GM21576 (cell line): Measurements from ENCODE around the gene SLAMF6.
A peak's percentile ranks its signal among the peaks of the same experiment; 100 is the strongest.
"Not testable (repeated sequence)": the region's sequence is repeated elsewhere in the genome, so short reads cannot be mapped to it uniquely, and the experiment has no call there.

Source experiments
- ATAC-seq: cut with Tn5 transposase; IDR thresholded peaks from one replicate; pipeline ENCODE4 v1.9.1; 2021; ENCODE audit warnings: mild to moderate bottlenecking, moderate library complexity; ENCODE audit not compliant: unreplicated experiment

Gene SLAMF6

DNA sequence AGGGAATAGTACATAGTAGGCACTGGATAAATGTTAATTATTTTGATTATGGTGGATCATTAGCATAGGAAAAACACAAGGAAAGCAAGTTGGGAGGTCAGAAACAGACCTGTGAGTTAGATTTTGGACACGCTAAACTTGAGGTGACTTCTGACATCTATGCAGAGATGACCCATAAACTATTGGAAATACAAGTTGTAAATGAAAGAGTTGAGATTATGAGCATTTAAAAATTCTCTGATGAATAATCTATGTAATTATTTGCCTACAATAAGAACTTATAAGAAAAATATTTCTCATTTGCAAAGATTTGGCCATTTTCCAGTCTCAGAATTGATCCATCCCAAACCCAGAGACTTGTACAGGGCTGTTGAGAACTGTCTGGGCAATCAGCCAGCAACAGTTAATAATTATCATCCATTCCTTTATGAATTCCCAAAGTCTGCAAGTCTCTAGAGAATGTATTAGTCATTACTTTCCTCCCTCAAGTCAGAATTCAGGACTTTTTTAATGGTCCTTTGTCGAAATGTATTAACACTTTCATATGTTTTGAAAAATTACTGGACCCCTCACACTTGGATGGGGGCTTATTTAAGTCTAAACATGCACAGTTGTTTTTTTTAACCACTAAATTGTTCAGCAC, 19.4 kb upstream of the SLAMF6 start:
- ATAC-seq: no peak

DNA sequence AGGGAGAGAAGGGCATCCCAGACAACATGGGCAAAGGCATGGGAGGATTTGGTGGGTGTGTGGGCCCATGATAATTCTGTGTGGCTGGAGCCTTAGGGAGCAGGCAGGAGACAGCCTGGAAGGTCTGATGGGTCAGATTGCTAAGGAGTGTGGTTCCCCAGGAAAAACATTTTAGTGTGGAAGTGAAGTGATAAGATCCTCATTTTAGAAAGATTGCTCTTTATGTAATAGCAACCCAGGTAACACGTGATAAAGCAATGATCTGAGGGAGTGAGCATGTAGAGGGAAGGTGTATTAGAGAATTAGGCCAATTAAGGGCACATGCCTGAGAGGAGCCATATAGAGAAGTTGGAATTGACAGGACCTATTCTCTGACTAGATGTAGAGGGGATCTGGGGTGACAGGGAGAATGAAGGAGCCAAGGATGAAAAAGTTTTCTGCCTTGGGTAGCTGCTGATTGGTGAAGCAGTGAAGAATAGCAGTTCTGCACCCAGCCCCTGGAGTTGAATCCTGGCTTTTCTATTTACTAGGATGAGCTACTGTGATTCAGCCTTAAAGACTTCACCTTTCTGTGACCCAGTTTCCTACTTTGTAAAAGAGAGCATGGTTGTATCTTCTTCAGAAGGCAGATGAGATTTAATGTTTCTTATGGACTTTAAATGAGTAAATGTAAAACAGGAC, 18.7 kb upstream of the SLAMF6 start:
- no peak for ATAC-seq

GRCh38 chr1:160540859-160541233, 17.8 kb upstream of the SLAMF6 start:
- ATAC-seq: no peak

DNA sequence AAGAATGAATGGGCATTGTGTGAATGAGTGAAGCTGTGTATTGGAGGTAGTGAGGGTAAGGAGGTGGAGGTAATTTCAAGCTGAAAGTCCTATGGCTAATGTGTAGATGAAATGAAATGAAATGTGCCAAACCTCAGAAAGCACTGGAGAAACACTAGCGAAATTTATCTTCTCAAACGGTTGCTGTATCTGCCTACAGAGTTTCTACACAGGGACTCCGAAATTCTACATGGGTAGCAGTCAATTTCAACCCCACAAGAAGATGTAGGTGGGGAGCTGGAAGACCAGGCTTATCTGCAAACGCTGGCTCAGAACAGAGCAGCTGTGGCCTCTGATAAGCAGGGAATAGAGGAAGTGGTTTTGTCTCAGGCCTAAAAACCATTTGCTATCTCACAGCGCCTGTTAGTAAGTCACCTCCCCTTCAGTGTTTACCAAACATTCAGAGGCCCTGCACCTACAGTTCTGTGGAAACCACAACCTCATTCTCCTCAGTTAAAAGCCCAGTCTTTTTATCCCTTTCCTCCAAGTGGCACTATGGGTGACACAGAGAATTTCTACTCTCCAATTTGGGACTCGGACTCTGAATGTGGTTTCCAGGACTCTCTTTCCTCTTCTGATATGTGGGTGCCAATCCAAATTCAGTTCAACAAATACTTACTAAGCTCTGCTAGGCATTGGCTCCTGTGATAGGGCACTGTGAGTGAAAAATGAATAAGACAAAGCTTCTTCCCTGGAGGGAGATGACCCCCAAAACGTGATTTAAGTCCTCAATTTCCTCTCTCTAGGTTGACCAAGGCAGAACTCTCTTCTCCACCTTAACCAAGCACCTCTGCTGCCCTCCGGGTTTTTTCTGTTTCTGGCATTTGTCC, 17.2 kb upstream of the SLAMF6 start:
- peak; percentile 87 for ATAC-seq

GRCh38 chr1:160539684-160539989, 16.6 kb upstream of the SLAMF6 start:
- no peak for ATAC-seq

GRCh38 chr1:160538985-160539651, 16.1 kb upstream of the SLAMF6 start:
- ATAC-seq: no peak

DNA sequence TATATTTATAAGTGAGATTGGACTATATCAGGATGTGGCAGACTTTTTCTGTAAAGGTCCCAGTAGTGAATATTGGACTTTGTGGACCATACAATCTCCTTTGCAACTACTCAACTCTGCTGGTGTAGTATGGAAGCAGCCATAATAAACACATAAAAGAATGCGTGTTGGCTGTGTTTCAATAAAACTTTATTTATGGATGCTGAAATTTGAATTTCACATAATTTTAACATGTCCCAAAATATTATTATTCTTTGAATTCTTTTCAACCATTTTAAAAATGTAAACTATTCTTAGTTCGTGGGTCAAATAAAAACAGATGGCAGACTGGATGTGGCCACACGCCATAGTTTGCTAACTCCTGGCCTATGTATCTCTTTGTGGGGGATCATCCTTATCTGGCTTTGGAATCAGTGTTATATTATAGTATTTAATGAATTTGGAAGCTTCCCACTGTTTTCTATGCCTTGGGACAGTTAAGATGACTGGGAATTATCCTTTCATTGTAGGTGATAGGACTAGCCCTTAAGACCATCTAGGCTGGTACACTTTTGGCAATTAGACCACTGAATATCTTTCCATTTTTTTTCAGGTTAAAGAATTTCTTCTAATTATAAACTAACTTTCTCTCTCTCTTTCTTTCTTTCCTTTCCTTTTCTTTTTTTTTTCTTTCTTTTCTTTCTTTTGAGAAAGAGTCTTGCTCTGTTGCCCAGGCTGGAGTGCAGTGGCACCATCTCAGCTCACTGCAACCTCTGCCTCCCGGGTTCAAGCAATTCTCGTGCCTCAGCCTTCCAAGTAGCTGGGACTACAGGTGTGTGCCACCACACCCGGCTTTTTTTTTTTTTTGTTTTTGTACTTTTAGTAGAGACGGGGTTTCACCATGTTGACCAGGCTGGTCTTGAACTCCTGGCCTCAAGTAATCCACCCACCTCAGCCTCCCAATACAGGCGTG, 14.9 kb upstream of the SLAMF6 start:
- ATAC-seq: no peak

DNA sequence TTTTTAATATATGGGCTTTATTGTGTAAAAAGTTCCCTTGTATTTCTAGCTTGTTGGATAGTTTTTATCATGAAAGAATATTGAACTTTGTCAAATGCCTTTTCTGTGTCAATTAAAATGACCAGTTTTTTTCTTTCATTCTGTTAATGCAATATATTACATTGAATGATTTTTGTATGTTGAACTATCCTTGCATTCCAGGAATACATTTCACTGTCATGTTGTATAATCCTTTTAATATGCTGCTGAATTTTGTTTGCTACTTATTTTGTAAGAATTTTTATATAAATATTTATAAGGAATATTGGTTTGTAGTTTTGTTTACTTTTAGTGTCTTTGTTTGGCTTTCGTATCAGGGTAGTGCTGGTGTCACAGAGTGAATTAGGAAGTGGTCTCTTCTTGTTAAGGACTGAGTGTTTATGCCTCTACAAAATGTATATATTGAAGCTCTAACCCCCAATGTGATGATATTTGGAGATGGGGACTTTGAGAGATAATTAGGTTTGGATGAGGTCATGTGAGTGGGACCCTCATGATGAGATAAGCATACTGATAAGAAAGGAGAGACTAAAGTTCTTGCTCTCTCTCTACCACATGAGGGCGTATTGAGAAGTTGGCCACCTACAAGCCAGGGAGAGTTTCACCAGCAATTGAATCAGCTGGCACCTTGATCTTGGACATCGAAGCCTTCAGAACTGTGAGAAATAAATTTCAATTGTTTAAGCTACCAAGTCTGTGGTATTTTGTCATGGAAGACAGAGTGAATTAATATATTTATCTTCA, 12.0 kb upstream of the SLAMF6 start:
- no peak for ATAC-seq

DNA sequence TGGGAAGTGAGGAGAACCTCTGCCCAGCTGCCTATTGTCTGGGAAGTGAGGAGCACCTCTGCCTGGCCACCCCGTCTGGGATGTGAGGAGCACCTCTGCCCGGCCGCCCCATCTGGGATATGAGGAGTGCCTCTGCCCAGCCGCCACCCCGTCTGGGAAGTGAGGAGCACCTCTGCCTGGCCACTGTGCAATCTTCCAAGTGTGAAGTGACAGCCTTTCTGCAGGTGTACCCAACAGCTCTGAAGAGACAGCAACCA, 9.4 kb upstream of the SLAMF6 start:
- not testable (repeated sequence) for ATAC-seq

- not testable (repeated sequence) for ATAC-seq
These were observed 8.9 kb upstream of the SLAMF6 start for GRCh38 chr1:160531809-160532556.

- ATAC-seq: not testable (repeated sequence)
These were observed 6.4 kb upstream of the SLAMF6 start for GRCh38 chr1:160529401-160529952.

DNA sequence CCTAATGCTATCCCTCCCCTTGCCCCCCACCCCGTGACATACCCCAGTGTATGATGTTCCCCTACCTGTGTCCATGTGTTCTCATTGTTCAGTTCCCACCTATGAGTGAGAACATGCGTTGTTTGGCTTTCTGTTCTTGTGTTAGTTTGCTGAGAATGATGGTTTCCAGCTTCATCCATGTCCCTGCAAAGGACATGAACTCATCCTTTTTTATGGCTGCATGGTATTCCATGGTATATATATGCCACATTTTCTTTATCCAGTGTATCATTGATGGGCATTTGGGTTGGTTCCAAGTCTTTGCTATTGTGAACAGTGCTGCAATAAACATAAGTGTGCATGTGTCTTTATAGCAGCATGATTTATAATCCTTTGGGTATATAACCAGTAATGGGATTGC, 734 bp upstream of the SLAMF6 start:
- not testable (repeated sequence) for ATAC-seq

DNA sequence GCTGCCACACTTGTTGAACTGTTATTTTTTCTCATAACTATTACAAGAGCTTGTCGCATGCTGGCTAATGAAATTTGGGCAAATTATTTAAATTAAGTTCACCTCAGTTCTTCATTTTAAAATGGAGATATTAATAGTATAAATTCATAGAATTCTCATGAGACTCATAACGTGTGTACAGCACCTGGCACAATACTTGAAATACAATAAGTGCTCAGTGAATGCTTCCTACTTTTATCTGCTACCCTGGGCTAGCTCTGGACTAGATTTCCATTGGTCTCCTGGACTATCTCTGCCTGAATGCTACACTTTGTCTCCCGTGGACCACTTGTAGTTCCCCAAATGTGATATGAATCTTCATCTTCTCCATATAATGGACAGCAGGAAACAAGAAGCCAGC, 919 bp downstream of the SLAMF6 start:
- no peak for ATAC-seq

- no peak for ATAC-seq
These were observed 1.5 kb downstream of the SLAMF6 start for GRCh38 chr1:160521554-160521953.

DNA sequence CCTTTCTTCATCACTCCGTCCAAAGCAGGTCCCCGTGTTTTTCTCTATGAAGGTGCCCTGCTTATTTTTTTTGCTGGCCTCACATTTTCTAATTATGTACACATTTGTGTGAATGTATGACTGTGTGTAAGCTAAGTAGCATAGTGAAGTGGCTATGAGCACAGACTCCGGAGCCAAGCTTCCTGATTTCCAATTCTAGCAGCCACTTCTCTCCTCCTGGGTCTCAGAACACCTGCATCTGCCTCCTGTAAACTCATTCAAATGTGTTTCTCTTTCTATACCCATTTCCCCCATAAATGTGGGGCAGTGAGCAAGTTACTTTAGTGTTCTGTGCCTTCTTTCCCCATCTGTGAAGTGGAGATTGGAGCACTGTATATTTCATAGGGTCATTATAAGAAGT, 2.1 kb downstream of the SLAMF6 start:
- ATAC-seq: peak; percentile 42

DNA sequence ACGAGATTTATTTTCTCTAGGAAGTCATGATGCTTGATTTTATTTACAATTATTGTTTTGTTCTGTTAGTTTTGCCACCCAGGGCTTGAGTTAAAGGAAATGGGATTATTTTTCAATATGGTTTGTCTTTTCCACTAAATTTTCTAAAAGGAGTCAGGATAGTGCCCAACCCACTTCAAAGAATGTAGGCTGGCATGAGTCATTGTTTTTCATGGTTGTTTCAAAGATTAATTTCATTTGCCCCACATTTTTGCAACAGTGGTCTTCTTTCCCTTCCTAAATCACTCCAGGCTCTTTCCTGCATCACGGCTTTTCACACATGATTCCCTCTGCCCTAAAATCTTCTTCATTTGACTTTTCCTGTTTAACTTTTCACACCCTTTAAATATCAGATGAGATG, 2.5 kb downstream of the SLAMF6 start:
- no peak for ATAC-seq

DNA sequence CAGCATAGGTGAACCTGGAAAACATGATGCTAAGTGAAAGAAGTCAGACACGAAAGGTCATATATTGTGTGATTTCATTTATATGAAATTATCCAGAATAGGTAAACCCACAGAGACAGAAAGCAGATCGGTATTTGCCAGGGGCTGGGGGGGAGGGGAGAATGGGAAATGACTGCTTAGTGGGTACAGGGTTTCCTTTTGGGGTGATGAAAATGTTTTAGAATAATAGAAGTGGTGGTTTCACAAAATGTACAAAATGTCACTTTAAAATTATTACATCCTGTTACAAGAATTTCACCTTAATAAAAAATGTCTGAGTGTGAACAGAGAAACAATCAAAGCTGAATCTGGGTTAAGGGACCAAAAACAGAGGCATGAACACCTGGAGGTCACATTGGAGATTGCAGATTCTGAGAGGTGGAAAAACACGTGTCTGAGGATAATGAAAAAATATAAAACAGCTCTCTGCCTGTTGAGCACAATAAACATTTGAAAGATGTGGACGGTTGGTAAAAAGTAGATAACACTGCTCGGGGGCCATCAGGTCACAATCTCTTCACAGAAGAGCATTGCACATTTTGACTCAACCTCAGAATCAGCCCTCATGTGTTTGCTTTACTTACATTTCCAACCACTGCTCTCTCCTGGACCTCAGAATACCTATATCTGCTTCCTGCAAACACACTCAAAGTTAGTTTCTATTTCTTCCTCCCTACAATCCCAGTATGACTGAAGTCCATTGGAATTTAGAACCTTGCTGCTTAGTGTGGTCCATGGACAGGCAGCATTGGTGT, 3.2 kb downstream of the SLAMF6 start:
- no peak for ATAC-seq

- not testable (repeated sequence) for ATAC-seq
These were observed 5.5 kb downstream of the SLAMF6 start for GRCh38 chr1:160517519-160517918.
